Transverse colon (tissue), 4 donors: ENCODE data around the gene MAP4K3.

Experiments
- POLR2A ChIP-seq: fragments of 450-650 bp; IDR thresholded peaks from one replicate; pipeline ENCODE4 v1.6.1; 2016; ENCODE audit warnings: antibody characterized with exemption, mild to moderate bottlenecking, moderate library complexity
- POLR2AphosphoS5 ChIP-seq, 3 donors: sonication (generic); formaldehyde crosslinking; IDR thresholded peaks; one replicate each; pipeline ENCODE4 v1.6.1; 2016; ENCODE audit warnings: antibody characterized with exemption in 3 of 3
- TF ChIP-seq, protein P1 (sequence below), 5 experiments: fragments of 200-600 bp in 3 of 5; fragments of 450-650 bp in 2 of 5; sonication (generic) in 3 of 5; IDR thresholded peaks; 1 replicate in 2 of 5; 2 replicates in 3 of 5; pipeline ENCODE4 v1.5.1; 2016 to 2017; ENCODE audit warnings: antibody characterized with exemption in 5 of 5, inconsistent platforms in 3 of 5, mild to moderate bottlenecking in 2 of 5, moderate library complexity in 1 of 5

DNA sequence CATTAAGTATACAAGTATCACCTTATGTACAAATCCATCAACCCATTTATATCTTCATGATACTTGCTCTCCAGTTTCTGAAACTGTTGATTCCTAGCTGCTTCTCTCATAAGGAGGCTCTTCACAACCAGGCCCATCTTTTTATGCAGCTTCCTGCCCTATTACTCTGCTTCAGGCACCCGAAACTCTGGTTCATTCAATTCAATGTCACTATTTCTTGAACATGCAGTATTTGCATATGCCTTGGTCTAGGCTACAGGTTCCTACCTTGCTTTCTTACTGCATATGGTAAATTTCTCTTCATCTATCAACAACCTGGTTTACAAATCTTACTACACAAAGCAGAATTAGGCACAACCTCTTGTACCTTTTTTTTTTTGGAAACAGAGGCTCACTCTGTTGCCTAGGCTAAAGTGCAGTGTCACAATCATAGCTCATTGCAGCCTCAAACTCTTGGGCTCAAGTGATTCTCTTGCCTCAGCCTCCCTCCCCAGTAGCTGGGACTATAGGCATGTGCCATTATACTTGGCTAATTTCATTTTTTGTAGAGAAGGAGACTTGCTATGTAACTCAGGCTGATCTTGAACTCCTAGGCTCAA, 190.6 kb downstream of the MAP4K3 start:
- TF ChIP-seq, protein P1, sequence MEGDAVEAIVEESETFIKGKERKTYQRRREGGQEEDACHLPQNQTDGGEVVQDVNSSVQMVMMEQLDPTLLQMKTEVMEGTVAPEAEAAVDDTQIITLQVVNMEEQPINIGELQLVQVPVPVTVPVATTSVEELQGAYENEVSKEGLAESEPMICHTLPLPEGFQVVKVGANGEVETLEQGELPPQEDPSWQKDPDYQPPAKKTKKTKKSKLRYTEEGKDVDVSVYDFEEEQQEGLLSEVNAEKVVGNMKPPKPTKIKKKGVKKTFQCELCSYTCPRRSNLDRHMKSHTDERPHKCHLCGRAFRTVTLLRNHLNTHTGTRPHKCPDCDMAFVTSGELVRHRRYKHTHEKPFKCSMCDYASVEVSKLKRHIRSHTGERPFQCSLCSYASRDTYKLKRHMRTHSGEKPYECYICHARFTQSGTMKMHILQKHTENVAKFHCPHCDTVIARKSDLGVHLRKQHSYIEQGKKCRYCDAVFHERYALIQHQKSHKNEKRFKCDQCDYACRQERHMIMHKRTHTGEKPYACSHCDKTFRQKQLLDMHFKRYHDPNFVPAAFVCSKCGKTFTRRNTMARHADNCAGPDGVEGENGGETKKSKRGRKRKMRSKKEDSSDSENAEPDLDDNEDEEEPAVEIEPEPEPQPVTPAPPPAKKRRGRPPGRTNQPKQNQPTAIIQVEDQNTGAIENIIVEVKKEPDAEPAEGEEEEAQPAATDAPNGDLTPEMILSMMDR (IDR thresholded peaks at IDR 0.05), result no peak
- TF ChIP-seq POLR2A, result no peak
- no peak for TF ChIP-seq POLR2AphosphoS5 (IDR thresholded peaks at IDR 0.05)
